ENCODE measurements around the gene RASA1.
A peak's percentile ranks its signal among the peaks of the same experiment; 100 is the strongest.

DNA sequence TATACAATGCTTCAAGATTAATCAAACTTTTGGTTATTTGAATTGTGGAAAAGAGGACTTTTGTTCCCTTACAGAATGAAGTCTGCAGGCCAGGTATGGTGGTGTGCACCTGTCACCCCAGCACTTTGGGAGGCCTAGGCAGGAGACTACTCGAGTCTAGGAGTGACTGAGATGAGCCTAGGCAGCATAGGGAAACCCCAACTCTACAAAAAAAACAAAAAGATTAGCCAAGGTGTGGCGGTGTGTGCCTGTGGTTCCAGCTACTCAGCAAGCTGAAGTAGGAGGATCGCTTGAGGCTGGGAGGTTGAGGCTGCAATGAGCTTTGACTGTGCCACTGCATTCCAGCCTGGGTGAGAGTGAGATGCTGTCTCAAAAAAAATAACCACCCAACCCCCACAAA is 135.7 kb downstream of the RASA1 start:
- TF ChIP-seq POLR2AphosphoS5 (IDR thresholded peaks at IDR 0.05) (peak in 1 of 3 donors; percentile 35), CTCF (IDR thresholded peaks at IDR 0.05 in 8 of 11, conservative IDR thresholded peaks at IDR 0.05 in 3 of 11) (no peak)

Data from spleen (tissue), 7 donors.